HepG2 (cell line): ENCODE data around the gene CSNK1E. TPM values are rescaled to one million over a fixed set of nuclear protein-coding genes. Genes with fewer than 3 reads are reported as not detected.

Experiments
- ATAC-seq: fragments of 200-7000 bp; cut with Tn5 transposase; 3 replicates; pipeline ENCODE4 v1.9.1; 2020; ENCODE audit warnings: mild to moderate bottlenecking, moderate library complexity
- BruUV-seq: library from RNA; stranded (reverse); fragments of 400-500 nt; replicated peaks from 2 replicates; lab custom pipeline; 2021; lab: Mats Ljungman, UMichigan
- CTCF ChIA-PET: fragments of 300-600 bp; formaldehyde crosslinking; extraction: SDS; loops from one replicate; lab custom pipeline; 2021; ENCODE audit warnings: low total read pairs, inconsistent platforms, low intra/inter-chr PET ratio; lab: Yijun Ruan, JAX
- POLR2A ChIA-PET: fragments of 350-600 bp; sonication (Branson Sonifier 250); formaldehyde crosslinking; loops from one replicate; lab custom pipeline; 2020; ENCODE audit warnings: antibody characterized with exemption, inconsistent platforms; lab: Yijun Ruan, JAX
- DNase-seq: peaks from one replicate; pipeline ENCODE4 v3.0.0-alpha.2; 2015; ENCODE audit warnings: low spot score
- FAIRE-seq: peaks from 3 replicates; lab custom pipeline; 2011; peaks lifted over from hg19 to GRCh38; lab: Jason Lieb, UNC
- H2AFZ ChIP-seq: one replicate; pipeline ENCODE4 v1.6.1; 2011; ENCODE audit warnings: low read length, inconsistent platforms
- H3K27ac ChIP-seq: fragments of 300-600 bp; 3 replicates; pipeline ENCODE4 v1.8.0; 2011; ENCODE audit warnings: mixed run types, mild to moderate bottlenecking, mixed read lengths, low read length, inconsistent platforms; ENCODE audit not compliant: insufficient read depth; ENCODE audit errors: extremely low read length
- H3K27me3 ChIP-seq, 2 experiments: fragments of 200-600 bp in 1 of 2; 2 replicates in 1 of 2; 3 replicates in 1 of 2; pipeline versions ENCODE4 v1.6.0 to v1.8.0; 2011; ENCODE audit warnings: low read length in 2 of 2, mild to moderate bottlenecking in 2 of 2, moderate library complexity in 2 of 2, inconsistent platforms in 1 of 2; ENCODE audit not compliant: insufficient read depth in 2 of 2, control insufficient read depth in 1 of 2
- H3K36me3 ChIP-seq, 2 experiments: fragments of 200-600 bp in 1 of 2; replicated peaks in 1 of 2; 2 replicates in 1 of 2; 3 replicates in 1 of 2; pipeline versions ENCODE4 v1.5.1 to v1.8.0; 2011; ENCODE audit warnings: low read length in 2 of 2, inconsistent platforms in 1 of 2; ENCODE audit not compliant: insufficient read depth in 2 of 2, control insufficient read depth in 1 of 2
- H3K4me1 ChIP-seq: 2 replicates; pipeline ENCODE4 v1.5.1; 2012; ENCODE audit warnings: low read length, inconsistent platforms; ENCODE audit not compliant: insufficient read depth
- H3K4me2 ChIP-seq: 2 replicates; pipeline ENCODE4 v1.6.0; 2011; ENCODE audit warnings: low read depth, low read length, inconsistent platforms
- H3K4me3 ChIP-seq, 3 experiments: fragments of 200-600 bp in 1 of 3; sonication (generic), shearing (Covaris generic) in 1 of 3; replicated peaks in 1 of 3; 2 replicates each; pipeline ENCODE4 v1.5.1; 2011 to 2016; ENCODE audit warnings: low read length in 3 of 3, inconsistent platforms in 2 of 3, low read depth in 2 of 3, mild to moderate bottlenecking in 2 of 3, control low read depth in 1 of 3, mixed read lengths in 1 of 3; ENCODE audit not compliant: insufficient read depth in 1 of 3
- H3K79me2 ChIP-seq: one replicate; pipeline ENCODE4 v1.6.1; 2011; ENCODE audit warnings: low read length, inconsistent platforms; ENCODE audit not compliant: insufficient read depth
- H3K9ac ChIP-seq: 2 replicates; pipeline ENCODE4 v1.6.0; 2011; ENCODE audit warnings: mild to moderate bottlenecking, low read depth, low read length, inconsistent platforms; ENCODE audit not compliant: insufficient read depth
- H3K9me3 ChIP-seq: 2 replicates; pipeline ENCODE4 v1.5.1; 2012; ENCODE audit warnings: mild to moderate bottlenecking, low read length
- H4K20me1 ChIP-seq: 2 replicates; pipeline ENCODE4 v1.6.0; 2011; ENCODE audit warnings: inconsistent platforms, mild to moderate bottlenecking, low read length, moderate library complexity; ENCODE audit not compliant: insufficient read depth
- ETV6 ChIP-seq: sonication (generic); formaldehyde crosslinking; conservative IDR thresholded peaks from 2 replicates; pipeline ENCODE4 v1.4.0; 2020; ENCODE audit warnings: missing genetic modification reagents
- HDAC2 ChIP-seq: sonication (generic); formaldehyde crosslinking; IDR thresholded peaks from 2 replicates; pipeline ENCODE4 v1.4.0; 2020; ENCODE audit warnings: missing genetic modification reagents
- ISX ChIP-seq: sonication (generic); formaldehyde crosslinking; conservative IDR thresholded peaks from 2 replicates; pipeline ENCODE4 v1.5.0; 2020; ENCODE audit warnings: missing genetic modification reagents
- NONO ChIP-seq, 2 experiments: fragments of 450-650 bp in 1 of 2; sonication (generic) in 1 of 2; formaldehyde crosslinking in 1 of 2; IDR thresholded peaks in 1 of 2; conservative IDR thresholded peaks in 1 of 2; 2 replicates each; pipeline versions ENCODE4 v1.6.1 to v1.8.0; 2017 to 2022; ENCODE audit warnings: mild to moderate bottlenecking in 1 of 2, missing genetic modification reagents in 1 of 2, moderate library complexity in 1 of 2
- RFX3 ChIP-seq: IDR thresholded peaks from 2 replicates; pipeline ENCODE4 v1.6.1; 2016; ENCODE audit warnings: missing biosample characterization, missing genetic modification reagents
- TP53 ChIP-seq: sonication (generic); formaldehyde crosslinking; conservative IDR thresholded peaks from 2 replicates; pipeline ENCODE4 v1.4.0; 2020; ENCODE audit warnings: missing genetic modification reagents
- ZNF143 ChIP-seq: sonication (generic); formaldehyde crosslinking; IDR thresholded peaks from 2 replicates; pipeline ENCODE4 v1.4.0; 2020; ENCODE audit warnings: missing genetic modification reagents
- WGBS: methylation state at CpG from one replicate; pipeline ENCODE4 v1.1.6; 2017; ENCODE audit warnings: low lambda C conversion rate; 5-methylcytosine and 5-hydroxymethylcytosine counted together
- in situ Hi-C: cut with HindIII; loops from 2 replicates; pipeline ENCODE4 v1.10.0; 2017; ENCODE audit warnings: low pct_unique_long_range_greater_than_20kb; ENCODE audit not compliant: extremely low pct_ligation_motif_present
- intact Hi-C: fragments of 100-400 bp; cut with micrococcal nuclease; formaldehyde crosslinking; loops from one replicate; pipeline ENCODE4 v1.10.0; 2022; ENCODE audit not compliant: unreplicated experiment
- polyA plus RNA-seq, 8 experiments: library from polyadenylated mRNA; depleted of rRNA in 3 of 8; stranded (reverse) in 7 of 8; unstranded in 1 of 8; fragments of >200 nt; fragmentation: Illumina TruSeq in 4 of 8; extraction: Trizol in 4 of 8; gene quantifications; 2 replicates each; pipeline versions ENCODE4 v1.2.1 to v1.2.3, GENCODE V29; 2011 to 2016; ENCODE audit warnings: low read depth in 4 of 8, missing spikeins in 1 of 8, mixed read lengths in 1 of 8; ENCODE audit not compliant: insufficient read depth in 1 of 8
- total RNA-seq, 5 experiments: library from RNA; depleted of rRNA; stranded (reverse); fragments of >200 nt; fragmentation: Illumina TruSeq; extraction: Trizol; gene quantifications; 2 replicates each; pipeline ENCODE4 v1.2.3, GENCODE V29; 2016; ENCODE audit warnings: low read depth in 1 of 5

The CSNK1E gene
- total and polyA plus RNA-seq, 2 of the 13 experiments (the other 11 are each of a cell fraction or from before 2014, with no cell fraction given), result 34.7 to 129 TPM

DNA sequence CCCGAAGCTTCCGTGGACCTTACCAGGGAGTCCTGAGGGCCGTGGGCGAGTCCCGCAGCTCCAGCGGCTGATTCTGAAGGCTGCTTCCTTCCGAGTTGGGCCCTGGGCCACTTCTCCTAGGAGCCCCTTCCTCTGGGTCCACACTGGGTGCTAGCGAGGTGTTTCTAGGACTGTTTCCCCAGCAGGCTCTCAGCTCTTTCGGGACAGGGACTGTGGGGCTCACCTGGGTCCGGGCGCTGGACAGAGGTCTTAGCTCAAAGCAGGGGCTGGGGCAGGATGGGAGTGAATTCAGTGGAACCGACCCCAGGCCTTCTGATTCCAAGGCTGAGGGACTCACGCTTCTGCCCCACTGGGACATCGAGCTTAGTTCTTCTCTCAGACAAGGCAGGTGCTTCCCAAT, 29.3 kb upstream of the CSNK1E start:
- Histone ChIP-seq H3K27me3 (peaks cover 2 to 11% of the 10 kb centered on the region in 2 experiments; a peak in 3 of 5 replicates), H3K36me3 (no peaks in the 10 kb centered on the region), H2AFZ (no peak overlapping the region), H3K9ac (no peak overlapping the region), H3K4me1 (peaks cover 60% of the 10 kb centered on the region), H3K79me2 (no peaks in the 10 kb centered on the region), H3K9me3 (no peaks in the 10 kb centered on the region), H4K20me1 (no peaks in the 10 kb centered on the region), H3K27ac (no peak overlapping the region), H3K4me3 (no peak overlapping the region), H3K4me2 (no peak overlapping the region)
- 76% methylated on average over 11 of the region's 14 CpGs for WGBS
- TF ChIP-seq ZNF143 (no peak), HDAC2 (no peak), NONO (IDR thresholded peaks at IDR 0.05) (no peak), NONO (CRISPR knock-in tag; conservative IDR thresholded peaks at IDR 0.05) (no peak), ETV6 (no peak), ISX (no peak), RFX3 (CRISPR knock-in tag) (no peak)
- DNase-seq (no peak), FAIRE-seq (no peak), ATAC-seq (no peak)
- CTCF ChIA-PET, result no interaction called here
- in situ Hi-C loops (no loop called here), intact Hi-C loops (no loop called here)
- POLR2A ChIA-PET, result no interaction called here
- no TSS peak for BruUV-seq

DNA sequence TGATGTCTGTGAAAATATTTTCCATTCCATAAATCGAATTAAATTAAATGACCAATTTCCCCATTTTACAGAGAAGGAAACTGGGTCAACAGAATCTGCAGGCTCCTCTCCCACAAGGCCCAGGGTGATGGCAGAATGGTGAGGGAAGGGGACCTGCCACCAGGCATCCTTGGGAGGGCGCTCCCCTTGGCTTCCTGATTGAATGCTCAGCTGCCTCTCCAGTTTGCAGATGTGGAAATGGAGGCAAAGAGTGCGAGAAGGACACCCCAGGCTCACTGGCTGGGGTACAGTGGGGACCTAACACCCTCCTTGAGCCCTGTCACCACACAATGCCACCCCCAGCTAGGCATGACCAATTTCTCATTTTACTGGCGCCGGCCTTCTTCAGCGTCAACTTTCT, 28.5 kb upstream of the CSNK1E start:
- ATAC-seq (no peak), FAIRE-seq (no peak)
- BruUV-seq, result no TSS peak
- H3K36me3 ChIP-seq, result no peaks in the 10 kb centered on the region
- TF ChIP-seq TP53 (CRISPR knock-in tag), result no peak
- TF ChIP-seq, all 625 proteins: peak for 0
- no peak for DNase-seq
- WGBS, result 85% methylated on average over 6 of the region's 6 CpGs
- H3K79me2 ChIP-seq, result no peaks in the 10 kb centered on the region
- peaks cover 2 to 11% of the 10 kb centered on the region in 2 experiments; a peak in 3 of 5 replicates for H3K27me3 ChIP-seq
- H3K27ac ChIP-seq, result no peak overlapping the region
- H3K4me1 ChIP-seq, result peaks cover 60% of the 10 kb centered on the region
- no peak overlapping the region for H3K4me2 ChIP-seq
- H3K9me3 ChIP-seq, result no peaks in the 10 kb centered on the region
- H2AFZ ChIP-seq, result no peak overlapping the region
- no peak overlapping the region for H3K4me3 ChIP-seq
- H3K9ac ChIP-seq, result no peak overlapping the region
- intact Hi-C loops (no loop called here), in situ Hi-C loops (no loop called here)
- POLR2A ChIA-PET, result no interaction called here
- CTCF ChIA-PET, result no interaction called here
- H4K20me1 ChIP-seq, result no peaks in the 10 kb centered on the region
